ENCODE data around the gene CPNE7. TPM values are rescaled to one million over a fixed set of nuclear protein-coding genes. Genes with fewer than 3 reads are reported as not detected.

Gene CPNE7
- total and polyA plus RNA-seq, 7 donors: 0.41 to 3.3 (median 0.71) TPM; not detected in 4

DNA sequence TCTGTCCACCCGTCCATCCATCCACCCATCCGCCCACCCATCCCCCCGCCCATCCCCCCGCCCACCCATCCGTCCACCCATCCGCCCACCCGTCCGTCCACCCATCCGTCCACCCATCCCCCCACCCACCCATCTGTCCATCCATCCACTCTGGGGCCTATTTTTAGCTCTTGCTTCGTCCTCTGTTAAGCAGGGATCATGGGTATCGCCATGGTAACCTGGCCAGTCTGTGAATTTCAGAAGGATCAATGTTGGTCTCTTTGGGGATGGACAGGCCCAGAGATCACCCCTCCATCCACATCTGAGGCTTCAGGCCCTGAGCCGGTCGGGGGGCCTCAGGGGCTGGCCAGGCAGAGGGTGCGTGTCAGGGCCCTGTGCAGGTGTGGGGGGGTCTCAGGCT is 22.6 kb downstream of the CPNE7 start:
- intact Hi-C loops (cut with DNase I): no loop called here
- no peaks in the 10 kb centered on the region for H3K9me3 ChIP-seq

DNA sequence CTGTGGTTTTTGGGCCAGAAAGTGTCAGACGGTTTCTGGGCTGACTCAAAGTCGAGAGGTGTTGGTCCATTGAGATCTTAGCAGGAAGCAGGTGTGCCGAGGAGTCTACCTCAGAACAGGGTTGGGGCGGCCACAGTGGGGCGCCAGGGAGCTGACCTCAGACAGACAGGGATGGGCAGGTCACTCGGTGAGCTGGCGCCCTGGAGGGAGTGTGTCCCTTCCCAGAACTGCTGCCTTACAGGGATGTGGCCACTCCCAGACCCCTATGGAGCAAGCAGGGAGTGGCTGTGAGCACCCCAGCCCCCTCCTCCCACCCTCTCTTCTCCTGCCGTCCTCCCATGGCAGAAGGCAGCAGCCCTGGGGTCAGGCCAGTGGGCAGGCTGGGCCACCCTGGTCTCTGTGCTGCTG is 23.9 kb downstream of the CPNE7 start:
- TF ChIP-seq POLR2AphosphoS5 (IDR thresholded peaks at IDR 0.05): no peak
- no peak for DNase-seq
- 13 to 34% methylated on average over 8 of the region's 8 CpGs for WGBS, 2 donors
- Histone ChIP-seq H3K27me3 (peaks cover 0 to 17% (median 8%) of the 10 kb centered on the region in 3 donors), H3K4me3 (no peak overlapping the region), H3K9me3 (no peaks in the 10 kb centered on the region), H3K36me3 (no peaks in the 10 kb centered on the region), H3K4me1 (peaks cover 0 to 8% (median 0%) of the 10 kb centered on the region in 4 donors), H3K27ac (no peak overlapping the region)
- intact Hi-C loops (cut with DNase I): no loop called here

More for the DNA sequence above, 22.6 kb downstream of the CPNE7 start:
- 61 to 79% methylated on average over 14 of the region's 14 CpGs for WGBS, 2 donors
- TF ChIP-seq, protein P1, sequence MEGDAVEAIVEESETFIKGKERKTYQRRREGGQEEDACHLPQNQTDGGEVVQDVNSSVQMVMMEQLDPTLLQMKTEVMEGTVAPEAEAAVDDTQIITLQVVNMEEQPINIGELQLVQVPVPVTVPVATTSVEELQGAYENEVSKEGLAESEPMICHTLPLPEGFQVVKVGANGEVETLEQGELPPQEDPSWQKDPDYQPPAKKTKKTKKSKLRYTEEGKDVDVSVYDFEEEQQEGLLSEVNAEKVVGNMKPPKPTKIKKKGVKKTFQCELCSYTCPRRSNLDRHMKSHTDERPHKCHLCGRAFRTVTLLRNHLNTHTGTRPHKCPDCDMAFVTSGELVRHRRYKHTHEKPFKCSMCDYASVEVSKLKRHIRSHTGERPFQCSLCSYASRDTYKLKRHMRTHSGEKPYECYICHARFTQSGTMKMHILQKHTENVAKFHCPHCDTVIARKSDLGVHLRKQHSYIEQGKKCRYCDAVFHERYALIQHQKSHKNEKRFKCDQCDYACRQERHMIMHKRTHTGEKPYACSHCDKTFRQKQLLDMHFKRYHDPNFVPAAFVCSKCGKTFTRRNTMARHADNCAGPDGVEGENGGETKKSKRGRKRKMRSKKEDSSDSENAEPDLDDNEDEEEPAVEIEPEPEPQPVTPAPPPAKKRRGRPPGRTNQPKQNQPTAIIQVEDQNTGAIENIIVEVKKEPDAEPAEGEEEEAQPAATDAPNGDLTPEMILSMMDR (IDR thresholded peaks at IDR 0.05): no peak
- no peak for TF ChIP-seq POLR2A (IDR thresholded peaks at IDR 0.05)
- TF ChIP-seq EP300 (IDR thresholded peaks at IDR 0.05): no peak
- TF ChIP-seq POLR2AphosphoS5 (IDR thresholded peaks at IDR 0.05): no peak
- Histone ChIP-seq H3K27me3 (peaks cover 0 to 13% (median 5%) of the 10 kb centered on the region in 3 donors), H3K4me1 (peaks cover 0 to 8% (median 0%) of the 10 kb centered on the region in 4 donors), H3K36me3 (no peaks in the 10 kb centered on the region), H3K27ac (no peak overlapping the region), H3K4me3 (no peak overlapping the region)
- no peak for DNase-seq

DNA sequence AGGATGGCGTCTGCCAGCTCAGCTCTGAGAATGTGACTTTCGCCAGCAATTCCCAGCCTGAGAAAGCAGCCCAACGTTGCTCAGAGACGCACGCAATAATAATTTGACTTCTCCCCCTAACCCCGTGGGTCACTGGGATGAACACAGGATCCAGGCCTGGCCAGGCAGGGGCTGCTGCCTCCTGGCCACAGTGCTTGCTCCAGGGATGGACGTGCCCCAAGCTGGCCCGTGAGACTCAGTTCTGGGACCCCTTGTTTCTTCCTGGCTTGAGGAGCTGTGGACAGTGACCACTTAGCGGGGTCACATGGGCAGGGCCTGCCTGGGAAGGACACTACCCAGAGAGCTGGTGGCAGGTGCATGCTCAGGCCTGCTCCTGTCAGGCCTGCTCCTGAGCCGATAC is 24.3 kb downstream of the CPNE7 start:
- Histone ChIP-seq H3K27ac (no peak overlapping the region), H3K27me3 (peaks cover 0 to 21% (median 12%) of the 10 kb centered on the region in 3 donors), H3K36me3 (no peaks in the 10 kb centered on the region), H3K9me3 (no peaks in the 10 kb centered on the region), H3K4me1 (peaks cover 0 to 8% (median 0%) of the 10 kb centered on the region in 4 donors), H3K4me3 (no peak overlapping the region)
- intact Hi-C loops (cut with DNase I): no loop called here
- 84 to 88% methylated on average over 10 of the region's 10 CpGs for WGBS, 2 donors
- DNase-seq: no peak
- TF ChIP-seq, protein P1 (IDR thresholded peaks at IDR 0.05): no peak
- no peak for TF ChIP-seq EP300 (IDR thresholded peaks at IDR 0.05)
- no peak for TF ChIP-seq POLR2AphosphoS5 (IDR thresholded peaks at IDR 0.05)

DNA sequence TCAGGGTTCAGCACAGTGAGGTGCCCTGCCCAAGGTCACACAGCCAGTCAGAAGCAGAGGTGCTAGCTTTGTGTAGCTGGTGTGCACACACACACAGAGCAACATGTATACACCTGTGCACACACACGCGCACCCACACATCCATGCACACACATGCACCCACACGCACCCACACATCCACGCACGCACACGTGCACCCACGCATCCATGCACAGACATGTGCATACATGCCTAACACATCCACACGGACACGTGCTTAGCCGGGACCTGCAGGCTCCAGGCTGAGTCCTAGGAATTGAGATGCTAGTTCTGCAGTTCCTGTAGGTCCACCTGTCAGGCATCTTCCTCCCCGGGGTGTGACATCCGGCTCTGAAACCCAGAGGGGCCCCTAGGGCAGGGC is 24.9 kb downstream of the CPNE7 start:
- Histone ChIP-seq H3K9me3 (no peaks in the 10 kb centered on the region), H3K4me3 (no peak overlapping the region), H3K27ac (no peak overlapping the region), H3K4me1 (peaks cover 0 to 8% (median 0%) of the 10 kb centered on the region in 4 donors), H3K36me3 (no peaks in the 10 kb centered on the region), H3K27me3 (peaks cover 0 to 27% (median 17%) of the 10 kb centered on the region in 3 donors)
- DNase-seq: no peak
- intact Hi-C loops (cut with DNase I): no loop called here
- TF ChIP-seq, protein P1 (IDR thresholded peaks at IDR 0.05): no peak
- TF ChIP-seq POLR2A (IDR thresholded peaks at IDR 0.05) (no peak), EP300 (IDR thresholded peaks at IDR 0.05) (no peak), POLR2AphosphoS5 (IDR thresholded peaks at IDR 0.05) (no peak)
- WGBS, 2 donors: 69 to 86% methylated on average over 12 of the region's 12 CpGs

DNA sequence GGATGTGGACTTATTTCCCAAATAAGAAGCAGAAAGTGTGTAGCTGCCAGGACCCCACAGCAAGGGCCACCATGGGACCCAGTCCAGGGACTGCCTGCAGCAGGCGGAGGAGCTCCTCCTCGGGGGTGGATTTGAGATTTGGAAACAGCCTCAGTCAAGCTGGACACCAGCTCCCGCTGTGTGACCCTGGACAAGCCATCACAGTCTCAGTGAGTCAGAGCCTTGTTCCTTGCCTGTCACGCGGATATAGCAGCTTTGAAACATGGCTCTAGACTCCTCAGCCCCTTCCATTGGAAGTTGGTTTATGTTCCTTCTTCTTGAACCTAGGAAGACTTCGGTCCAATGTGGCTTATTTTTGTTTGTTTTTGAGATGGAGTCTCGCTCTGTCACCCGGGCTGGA is 25.4 kb downstream of the CPNE7 start:
- Histone ChIP-seq H3K36me3 (no peaks in the 10 kb centered on the region), H3K27me3 (peaks cover 0 to 29% (median 20%) of the 10 kb centered on the region in 3 donors), H3K4me1 (peaks cover 0 to 8% (median 0%) of the 10 kb centered on the region in 4 donors), H3K4me3 (no peak overlapping the region), H3K9me3 (no peaks in the 10 kb centered on the region), H3K27ac (no peak overlapping the region)
- intact Hi-C loops (cut with DNase I): no loop called here
- DNase-seq: no peak
- 67 to 82% methylated on average over 8 of the region's 8 CpGs for WGBS, 2 donors
- TF ChIP-seq POLR2A (IDR thresholded peaks at IDR 0.05) (no peak), EP300 (IDR thresholded peaks at IDR 0.05) (no peak), POLR2AphosphoS5 (IDR thresholded peaks at IDR 0.05) (no peak)
- TF ChIP-seq, protein P1 (IDR thresholded peaks at IDR 0.05): no peak
